K562 (cell line): ENCODE data around the gene EYA2. TPM values are rescaled to one million over a fixed set of nuclear protein-coding genes. Genes with fewer than 3 reads are reported as not detected.

Experiments
- C11orf30 ChIP-seq: fragments of 450-650 bp; IDR thresholded peaks from 2 replicates; pipeline ENCODE4 v1.6.1; 2016; ENCODE audit warnings: low read depth, mild to moderate bottlenecking
- DMBX1 ChIP-seq: fragments of 250-450 bp; sonication (Bioruptor Pico); IDR thresholded peaks from 2 replicates; pipeline ENCODE4 v1.8.0; 2022; ENCODE audit warnings: inconsistent platforms, mild to moderate bottlenecking, moderate library complexity, borderline replicate concordance
- ELF2 ChIP-seq: fragments of 250-450 bp; sonication (Bioruptor Pico); IDR thresholded peaks from 2 replicates; pipeline ENCODE4 v1.5.0; 2021; ENCODE audit warnings: mild to moderate bottlenecking
- EWSR1 ChIP-seq: fragments of 450-650 bp; IDR thresholded peaks from 2 replicates; pipeline ENCODE4 v1.6.1; 2018; ENCODE audit warnings: borderline replicate concordance, mild to moderate bottlenecking, low read depth, moderate library complexity; ENCODE audit not compliant: partially characterized antibody
- HDAC2 ChIP-seq: fragments of 450-650 bp; IDR thresholded peaks from 2 replicates; pipeline ENCODE4 v1.6.1; 2016; ENCODE audit warnings: mild to moderate bottlenecking
- HDAC6 ChIP-seq: IDR thresholded peaks from 2 replicates; pipeline ENCODE4 v1.6.1; 2012; ENCODE audit warnings: low read depth, mild to moderate bottlenecking, control low read depth, inconsistent platforms, low read length, moderate library complexity
- KLF1 ChIP-seq: fragments of 450-650 bp; IDR thresholded peaks from 2 replicates; pipeline ENCODE4 v1.6.1; 2016; ENCODE audit warnings: missing genetic modification characterization, missing compliant biosample characterization
- MAFG ChIP-seq: fragments of 450-650 bp; conservative IDR thresholded peaks from 2 replicates; pipeline ENCODE4 v1.6.1; 2016; ENCODE audit warnings: missing genetic modification characterization, missing compliant biosample characterization
- MTF1 ChIP-seq: fragments of 250-450 bp; sonication (Bioruptor Pico); IDR thresholded peaks from 2 replicates; pipeline ENCODE4 v1.9.0; 2021; ENCODE audit warnings: moderate library complexity, mild to moderate bottlenecking, inconsistent platforms, borderline replicate concordance
- MYC ChIP-seq, 2 experiments: fragments of 250-450 bp in 1 of 2; sonication (Bioruptor Pico) in 1 of 2; IDR thresholded peaks; 2 replicates each; pipeline versions ENCODE4 v1.5.1 to v1.6.1; 2012 to 2021; ENCODE audit warnings: low read depth in 2 of 2, borderline replicate concordance in 1 of 2, improper control_type of control experiment in 1 of 2, low read length in 1 of 2, mild to moderate bottlenecking in 1 of 2, moderate library complexity in 1 of 2
- NCOA6 ChIP-seq: fragments of 450-650 bp; IDR thresholded peaks from 2 replicates; pipeline ENCODE4 v1.6.1; 2017; ENCODE audit warnings: mild to moderate bottlenecking
- NELFE ChIP-seq: IDR thresholded peaks from 2 replicates; pipeline ENCODE4 v1.6.1; 2011; ENCODE audit warnings: mild to moderate bottlenecking; ENCODE audit not compliant: insufficient read depth, insufficient read length
- NFYB ChIP-seq: IDR thresholded peaks from 2 replicates; pipeline ENCODE4 v1.6.1; 2011; ENCODE audit warnings: mild to moderate bottlenecking, moderate library complexity; ENCODE audit not compliant: insufficient read length; ENCODE audit errors: extremely low read depth
- PHF8 ChIP-seq: fragments of 200-600 bp; sonication (generic); IDR thresholded peaks from 2 replicates; pipeline ENCODE4 v1.6.1; 2012; ENCODE audit warnings: mixed run types, mild to moderate bottlenecking, inconsistent platforms, low read length, moderate library complexity, borderline replicate concordance
- POLR2A ChIP-seq: fragments of 450-650 bp; conservative IDR thresholded peaks from 2 replicates; pipeline ENCODE4 v1.6.1; 2016
- RAD21 ChIP-seq, 2 experiments: fragments of 250-450 bp in 1 of 2; fragments of 450-650 bp in 1 of 2; sonication (Bioruptor Pico) in 1 of 2; formaldehyde crosslinking in 1 of 2; IDR thresholded peaks in 1 of 2; conservative IDR thresholded peaks in 1 of 2; 2 replicates each; pipeline versions ENCODE4 v1.4.0 to v1.8.0; 2020 to 2022; ENCODE audit warnings: mild to moderate bottlenecking in 2 of 2, moderate library complexity in 1 of 2
- SLC30A9 ChIP-seq: fragments of 250-450 bp; sonication (Bioruptor Pico); IDR thresholded peaks from 2 replicates; pipeline ENCODE4 v1.8.0; 2022; ENCODE audit warnings: mild to moderate bottlenecking, moderate library complexity
- ZBTB1 ChIP-seq: sonication (generic); formaldehyde crosslinking; IDR thresholded peaks from 2 replicates; pipeline ENCODE4 v1.8.1; 2023; ENCODE audit warnings: missing genetic modification reagents, low read depth, mild to moderate bottlenecking, borderline replicate concordance
- ZNF507 ChIP-seq: conservative IDR thresholded peaks from 2 replicates; pipeline ENCODE4 v1.6.1; 2017; ENCODE audit warnings: missing genetic modification characterization, missing compliant biosample characterization
- ZNF551 ChIP-seq: fragments of 250-450 bp; sonication (Bioruptor Pico); IDR thresholded peaks from 2 replicates; pipeline ENCODE4 v1.5.0; 2021; ENCODE audit warnings: mild to moderate bottlenecking, moderate library complexity
- ZNF57 ChIP-seq: fragments of 450-650 bp; formaldehyde crosslinking; IDR thresholded peaks from 2 replicates; pipeline ENCODE4 v1.4.0; 2020; ENCODE audit warnings: mild to moderate bottlenecking, moderate library complexity
- polyA plus RNA-seq, 8 experiments: library from polyadenylated mRNA; depleted of rRNA in 4 of 8; stranded (reverse) in 5 of 8; unstranded in 3 of 8; fragments of >200 nt; fragmentation: Nextera tagmentation in 2 of 8; fragmentation: Illumina TruSeq in 1 of 8; extraction: Ambion mirVana in 2 of 8; extraction: Trizol in 1 of 8; gene quantifications; 2 replicates each; pipeline versions ENCODE4 v1.2.1 to v1.2.3, GENCODE V29; 2011 to 2014; ENCODE audit warnings: inconsistent platforms in 1 of 8, missing spikeins in 1 of 8
- total RNA-seq, 7 experiments: library from RNA; depleted of rRNA in 6 of 7; stranded (reverse); fragments of >200 nt in 6 of 7; fragmentation: Illumina TruSeq in 2 of 7; extraction: Trizol in 2 of 7; gene quantifications; 2 replicates each; pipeline versions ENCODE4 v1.2.1 to v1.2.3, GENCODE V29; 2011 to 2021; ENCODE audit warnings: low replicate concordance in 1 of 7
- TF ChIP-seq, protein P1 (sequence below), 2 experiments: fragments of 450-650 bp; IDR thresholded peaks; 2 replicates each; pipeline ENCODE4 v1.6.1; 2016
- TF ChIP-seq, protein P2 (sequence below): sonication (generic); formaldehyde crosslinking; IDR thresholded peaks from 2 replicates; pipeline ENCODE4 v1.8.0; 2022; ENCODE audit warnings: missing genetic modification reagents, mild to moderate bottlenecking, moderate library complexity, borderline replicate concordance
- TF ChIP-seq, protein P3 (sequence below), 3 experiments: IDR thresholded peaks in 2 of 3; conservative IDR thresholded peaks in 1 of 3; 2 replicates each; pipeline ENCODE4 v1.5.1; 2011 to 2012; ENCODE audit warnings: low read length in 3 of 3, mild to moderate bottlenecking in 3 of 3, control low read depth in 2 of 3, improper control_type of control experiment in 1 of 3, inconsistent platforms in 1 of 3, low read depth in 1 of 3, mixed read lengths in 1 of 3, moderate library complexity in 1 of 3; ENCODE audit not compliant: insufficient read depth in 2 of 3

The EYA2 gene
- total and polyA plus RNA-seq, 9 of the 15 experiments (the other 6 are each of a cell fraction or from before 2014, with no cell fraction given), result 0.03 TPM; not detected in 8

DNA sequence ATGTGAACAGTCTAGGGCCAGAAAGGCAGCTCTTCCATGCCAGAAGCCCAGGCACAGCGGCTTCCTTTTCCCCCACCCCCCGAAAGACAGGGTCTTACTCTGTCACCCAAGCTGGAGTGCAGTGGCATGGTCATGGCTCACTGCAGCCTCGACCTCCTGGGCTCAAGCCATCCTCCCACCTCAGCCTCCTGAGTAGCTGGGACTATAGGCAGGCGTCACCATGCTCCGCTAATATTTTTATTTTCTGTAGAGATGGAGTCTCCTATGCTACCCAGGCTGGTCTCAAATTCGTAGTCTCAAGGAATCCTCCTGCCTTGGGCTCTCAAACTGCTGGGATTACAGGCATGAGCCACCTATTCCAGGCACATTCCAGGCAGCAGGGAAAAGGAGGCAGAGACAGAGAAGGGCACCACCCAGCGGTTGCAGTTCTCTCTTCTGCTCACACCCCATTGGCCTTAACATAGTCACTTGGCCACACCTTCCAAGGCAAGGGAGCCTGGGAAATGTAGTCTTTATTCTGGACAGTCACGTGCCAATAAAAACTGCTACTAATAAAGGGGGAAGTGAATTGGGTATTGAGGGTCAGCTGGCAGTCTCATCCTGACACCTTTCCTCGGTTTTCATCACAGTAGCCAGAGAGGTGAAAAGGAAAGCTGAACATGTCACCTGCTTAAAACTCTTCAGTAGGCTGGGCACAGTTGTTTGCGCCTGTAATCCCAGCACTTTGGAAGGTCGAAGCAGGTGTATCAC lies 255.9 kb downstream of the EYA2 start (continued):
- TF ChIP-seq ZBTB1 (CRISPR knock-in tag), result no peak
- TF ChIP-seq, protein P1, sequence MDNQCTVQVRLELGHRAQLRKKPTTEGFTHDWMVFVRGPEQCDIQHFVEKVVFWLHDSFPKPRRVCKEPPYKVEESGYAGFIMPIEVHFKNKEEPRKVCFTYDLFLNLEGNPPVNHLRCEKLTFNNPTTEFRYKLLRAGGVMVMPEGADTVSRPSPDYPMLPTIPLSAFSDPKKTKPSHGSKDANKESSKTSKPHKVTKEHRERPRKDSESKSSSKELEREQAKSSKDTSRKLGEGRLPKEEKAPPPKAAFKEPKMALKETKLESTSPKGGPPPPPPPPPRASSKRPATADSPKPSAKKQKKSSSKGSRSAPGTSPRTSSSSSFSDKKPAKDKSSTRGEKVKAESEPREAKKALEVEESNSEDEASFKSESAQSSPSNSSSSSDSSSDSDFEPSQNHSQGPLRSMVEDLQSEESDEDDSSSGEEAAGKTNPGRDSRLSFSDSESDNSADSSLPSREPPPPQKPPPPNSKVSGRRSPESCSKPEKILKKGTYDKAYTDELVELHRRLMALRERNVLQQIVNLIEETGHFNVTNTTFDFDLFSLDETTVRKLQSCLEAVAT (IDR thresholded peaks at IDR 0.05), result no peak
- TF ChIP-seq ELF2 (CRISPR knock-in tag), result no peak
- no peak for TF ChIP-seq KLF1
- TF ChIP-seq NFYB, result peak; percentile 28
- no peak for TF ChIP-seq HDAC6
- TF ChIP-seq ZNF507 (tag), result no peak
- no peak for TF ChIP-seq NELFE
- TF ChIP-seq RAD21 (CRISPR knock-in tag; conservative IDR thresholded peaks at IDR 0.05 in 1 of 2, IDR thresholded peaks at IDR 0.05 in 1 of 2), result peak; percentile 43 to 79
- TF ChIP-seq MAFG (tag), result no peak
- no peak for TF ChIP-seq POLR2A
- peak; percentile 56; the same call in 1 of the 2 replicates for TF ChIP-seq MYC (IDR thresholded peaks at IDR 0.05; ENCODE audit: low read depth, low read length)
- no peak for TF ChIP-seq MYC (CRISPR knock-in tag; IDR thresholded peaks at IDR 0.05; ENCODE audit: borderline replicate concordance, low read depth)
- TF ChIP-seq SLC30A9 (CRISPR knock-in tag), result no peak
- TF ChIP-seq MTF1 (CRISPR knock-in tag), result no peak
- TF ChIP-seq, protein P2, sequence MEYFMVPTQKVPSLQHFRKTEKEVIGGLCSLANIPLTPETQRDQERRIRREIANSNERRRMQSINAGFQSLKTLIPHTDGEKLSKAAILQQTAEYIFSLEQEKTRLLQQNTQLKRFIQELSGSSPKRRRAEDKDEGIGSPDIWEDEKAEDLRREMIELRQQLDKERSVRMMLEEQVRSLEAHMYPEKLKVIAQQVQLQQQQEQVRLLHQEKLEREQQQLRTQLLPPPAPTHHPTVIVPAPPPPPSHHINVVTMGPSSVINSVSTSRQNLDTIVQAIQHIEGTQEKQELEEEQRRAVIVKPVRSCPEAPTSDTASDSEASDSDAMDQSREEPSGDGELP (CRISPR knock-in tag), result no peak
- no peak for TF ChIP-seq PHF8
- TF ChIP-seq, protein P3, sequence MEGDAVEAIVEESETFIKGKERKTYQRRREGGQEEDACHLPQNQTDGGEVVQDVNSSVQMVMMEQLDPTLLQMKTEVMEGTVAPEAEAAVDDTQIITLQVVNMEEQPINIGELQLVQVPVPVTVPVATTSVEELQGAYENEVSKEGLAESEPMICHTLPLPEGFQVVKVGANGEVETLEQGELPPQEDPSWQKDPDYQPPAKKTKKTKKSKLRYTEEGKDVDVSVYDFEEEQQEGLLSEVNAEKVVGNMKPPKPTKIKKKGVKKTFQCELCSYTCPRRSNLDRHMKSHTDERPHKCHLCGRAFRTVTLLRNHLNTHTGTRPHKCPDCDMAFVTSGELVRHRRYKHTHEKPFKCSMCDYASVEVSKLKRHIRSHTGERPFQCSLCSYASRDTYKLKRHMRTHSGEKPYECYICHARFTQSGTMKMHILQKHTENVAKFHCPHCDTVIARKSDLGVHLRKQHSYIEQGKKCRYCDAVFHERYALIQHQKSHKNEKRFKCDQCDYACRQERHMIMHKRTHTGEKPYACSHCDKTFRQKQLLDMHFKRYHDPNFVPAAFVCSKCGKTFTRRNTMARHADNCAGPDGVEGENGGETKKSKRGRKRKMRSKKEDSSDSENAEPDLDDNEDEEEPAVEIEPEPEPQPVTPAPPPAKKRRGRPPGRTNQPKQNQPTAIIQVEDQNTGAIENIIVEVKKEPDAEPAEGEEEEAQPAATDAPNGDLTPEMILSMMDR (IDR thresholded peaks at IDR 0.05 in 2 of 3, conservative IDR thresholded peaks at IDR 0.05 in 1 of 3; ENCODE audit: insufficient read depth in 2 of 3, low read depth in 1 of 3, low read length in 3 of 3), result peak; percentile 75 to 86 (median 82)
- TF ChIP-seq HDAC2, result no peak
- no peak for TF ChIP-seq NCOA6
- TF ChIP-seq ZNF551, result no peak
- TF ChIP-seq EWSR1, result no peak
- no peak for TF ChIP-seq ZNF57
- TF ChIP-seq C11orf30, result no peak
- TF ChIP-seq DMBX1, result no peak
